ENCODE data around the gene SEMA3D. TPM values are rescaled to one million over a fixed set of nuclear protein-coding genes. Genes with fewer than 3 reads are reported as not detected.

Gene SEMA3D
- total RNA-seq, 1 donor from 2014 or later, result 13.6 TPM

DNA sequence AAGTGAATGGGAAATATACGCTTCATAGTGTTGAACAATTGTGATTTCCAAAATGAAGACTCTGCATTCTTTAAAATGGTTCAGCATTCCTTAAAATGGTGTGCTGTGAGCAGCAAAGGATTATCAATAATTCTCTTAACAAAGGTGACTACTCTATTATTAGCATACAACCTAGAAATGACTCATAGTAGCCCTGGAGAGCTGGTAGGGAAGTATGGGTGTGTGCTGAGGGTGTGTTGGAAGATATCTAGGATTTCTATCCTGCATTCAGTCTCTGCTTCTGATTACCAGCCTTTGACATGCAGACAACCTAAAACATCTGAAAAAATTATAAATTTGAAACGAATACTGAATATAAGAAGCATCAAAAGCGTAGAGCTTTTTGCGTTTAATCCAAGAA, 72.5 kb downstream of the SEMA3D start:
- H3K36me3 ChIP-seq, result no peaks in the 10 kb centered on the region
- H3K4me1 ChIP-seq, result no peaks in the 10 kb centered on the region
- no peak for TF ChIP-seq CTCF (IDR thresholded peaks at IDR 0.05)
- no peak overlapping the region for H3K27ac ChIP-seq
- no peak for ATAC-seq
- intact Hi-C loops (cut with DNase I), result no loop called here
- no peak for DNase-seq
- no peak overlapping the region for H3K4me3 ChIP-seq
- H3K27me3 ChIP-seq, result no peaks in the 10 kb centered on the region
- H3K9me3 ChIP-seq, result no peaks in the 10 kb centered on the region

GRCh38 chr7:85111761-85112160, 75.1 kb downstream of the SEMA3D start:
- H3K9me3 ChIP-seq, result no peaks in the 10 kb centered on the region
- intact Hi-C loops (cut with DNase I), result no loop called here
- no peak for DNase-seq
- H3K4me3 ChIP-seq, result no peak overlapping the region
- no peaks in the 10 kb centered on the region for H3K36me3 ChIP-seq
- no peaks in the 10 kb centered on the region for H3K4me1 ChIP-seq
- H3K27me3 ChIP-seq, result no peaks in the 10 kb centered on the region
- no peak for ATAC-seq
- no peak overlapping the region for H3K27ac ChIP-seq
- TF ChIP-seq CTCF (IDR thresholded peaks at IDR 0.05), result no peak

- no peak for TF ChIP-seq CTCF (IDR thresholded peaks at IDR 0.05)
- Histone ChIP-seq H3K9me3 (no peaks in the 10 kb centered on the region), H3K27ac (no peak overlapping the region), H3K27me3 (no peaks in the 10 kb centered on the region), H3K36me3 (no peaks in the 10 kb centered on the region), H3K4me1 (no peaks in the 10 kb centered on the region), H3K4me3 (no peak overlapping the region)
- intact Hi-C loops (cut with DNase I), result no loop called here
- DNase-seq (no peak), ATAC-seq (no peak)
Measured at GRCh38 chr7:85106719-85107118, 80.1 kb downstream of the SEMA3D start.

- no peak for TF ChIP-seq CTCF (IDR thresholded peaks at IDR 0.05)
- intact Hi-C loops (cut with DNase I), result no loop called here
- H3K9me3 ChIP-seq, result no peaks in the 10 kb centered on the region
- H3K36me3 ChIP-seq, result no peaks in the 10 kb centered on the region
- no peaks in the 10 kb centered on the region for H3K4me1 ChIP-seq
- DNase-seq (no peak), ATAC-seq (no peak)
- H3K27me3 ChIP-seq, result no peaks in the 10 kb centered on the region
- no peak overlapping the region for H3K27ac ChIP-seq
- no peak overlapping the region for H3K4me3 ChIP-seq
Measured at GRCh38 chr7:85104432-85105205, 82.2 kb downstream of the SEMA3D start.

- no peak for TF ChIP-seq CTCF (IDR thresholded peaks at IDR 0.05)
- H3K9me3 ChIP-seq, result no peaks in the 10 kb centered on the region
- no peaks in the 10 kb centered on the region for H3K27me3 ChIP-seq
- ATAC-seq, result no peak
- no peaks in the 10 kb centered on the region for H3K36me3 ChIP-seq
- H3K27ac ChIP-seq, result no peak overlapping the region
- no peak overlapping the region for H3K4me3 ChIP-seq
- DNase-seq, result no peak
- no peaks in the 10 kb centered on the region for H3K4me1 ChIP-seq
- intact Hi-C loops (cut with DNase I), result no loop called here
Measured at GRCh38 chr7:85103962-85104361, 82.9 kb downstream of the SEMA3D start.

GRCh38 chr7:85103357-85103756, 83.5 kb downstream of the SEMA3D start:
- ATAC-seq (no peak), DNase-seq (no peak)
- intact Hi-C loops (cut with DNase I), result no loop called here
- Histone ChIP-seq H3K27ac (no peak overlapping the region), H3K4me3 (no peak overlapping the region), H3K36me3 (no peaks in the 10 kb centered on the region), H3K4me1 (no peaks in the 10 kb centered on the region), H3K27me3 (no peaks in the 10 kb centered on the region), H3K9me3 (no peaks in the 10 kb centered on the region)
- TF ChIP-seq CTCF (IDR thresholded peaks at IDR 0.05), result no peak
